RCC 7860 (cell line): ENCODE measurements around the gene FOS.
"Not testable (repeated sequence)": the region's sequence is repeated elsewhere in the genome, so short reads cannot be mapped to it uniquely, and the experiment has no call there.

Source experiments
- DNase-seq: peaks from one replicate; pipeline ENCODE4 v3.0.0-alpha.2; 2015; ENCODE audit warnings: low spot score
- FAIRE-seq: peaks from 2 replicates; lab custom pipeline; 2012; peaks lifted over from hg19 to GRCh38; lab: Jason Lieb, UNC

Gene FOS

GRCh38 chr14:75278422-75279152, at the start of gene FOS:
Gene FOS, plus strand, starts transcription at chr14:75278828. Its CDS starts 155 bp downstream, at chr14:75278983.
- FAIRE-seq (no peak), DNase-seq (peak; percentile 67)

- DNase-seq: no peak
- no peak for FAIRE-seq
These were observed 48.9 kb upstream of the FOS start for GRCh38 chr14:75229661-75230139.

GRCh38 chr14:75230140-75230792, 48.4 kb upstream of the FOS start:
- FAIRE-seq (no peak), DNase-seq (peak; percentile 62)

GRCh38 chr14:75231320-75231719, 47.3 kb upstream of the FOS start:
- FAIRE-seq: no peak
- DNase-seq: no peak

GRCh38 chr14:75232191-75232590, 46.4 kb upstream of the FOS start:
- FAIRE-seq: no peak
- DNase-seq: no peak

- no peak for FAIRE-seq
These were observed 46.0 kb upstream of the FOS start for GRCh38 chr14:75232597-75232996.

GRCh38 chr14:75234173-75235115, 44.2 kb upstream of the FOS start:
- FAIRE-seq (peak; percentile 12), DNase-seq (peak; percentile 73)

More at GRCh38 chr14:75232597-75232996, 46.0 kb upstream of the FOS start:
- no peak for DNase-seq

- FAIRE-seq, DNase-seq: not testable (repeated sequence)
These were observed 43.4 kb upstream of the FOS start for GRCh38 chr14:75235198-75235597.

GRCh38 chr14:75236467-75236866, 42.2 kb upstream of the FOS start:
- FAIRE-seq (no peak), DNase-seq (no peak)

- FAIRE-seq: no peak
- no peak for DNase-seq
These were observed 41.7 kb upstream of the FOS start for GRCh38 chr14:75236901-75237419.

- DNase-seq: peak; percentile 27
- no peak for FAIRE-seq
These were observed 39.7 kb upstream of the FOS start for GRCh38 chr14:75238756-75239455.

GRCh38 chr14:75240781-75241180, 37.8 kb upstream of the FOS start:
- no peak for FAIRE-seq
- DNase-seq: no peak

GRCh38 chr14:75242546-75243273, 35.9 kb upstream of the FOS start:
- FAIRE-seq: no peak
- no peak for DNase-seq

GRCh38 chr14:75244121-75244520, 34.5 kb upstream of the FOS start:
- FAIRE-seq (no peak), DNase-seq (no peak)

- FAIRE-seq (no peak), DNase-seq (no peak)
These were observed 31.9 kb upstream of the FOS start for GRCh38 chr14:75246546-75247285.

GRCh38 chr14:75247286-75247922, 31.2 kb upstream of the FOS start:
- no peak for DNase-seq
- FAIRE-seq: no peak

GRCh38 chr14:75247939-75248338, 30.7 kb upstream of the FOS start:
- DNase-seq (no peak), FAIRE-seq (no peak)

GRCh38 chr14:75249251-75249957, 29.2 kb upstream of the FOS start:
- no peak for DNase-seq
- no peak for FAIRE-seq
